ENCODE measurements around the gene RAB3D. TPM values are rescaled to one million over a fixed set of nuclear protein-coding genes. Genes with fewer than 3 reads are reported as not detected.
"Not testable (repeated sequence)": the region's sequence is repeated elsewhere in the genome, so short reads cannot be mapped to it uniquely, and the experiment has no call there.

RAB3D gene
- total RNA-seq, 1 donor from 2014 or later: 76.0 TPM

DNA sequence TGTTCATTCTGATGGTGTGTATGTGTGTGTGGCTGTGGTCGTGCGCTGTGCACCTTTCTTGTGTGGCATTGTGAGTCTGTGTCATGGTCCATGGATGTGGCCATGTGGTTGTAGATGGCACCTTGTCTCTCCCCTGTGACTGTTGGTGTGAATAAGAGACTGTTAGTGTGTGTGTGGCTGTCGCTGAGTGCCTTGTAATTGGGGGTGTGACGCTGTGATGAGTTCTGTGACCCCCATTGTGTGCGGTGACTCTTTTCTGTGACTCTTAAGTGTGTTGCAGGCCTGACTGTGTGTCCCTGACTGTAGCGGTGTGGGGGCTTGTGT is 16.6 kb upstream of the RAB3D start:
- H3K27me3 Mint-ChIP-seq (ENCODE audit: unreplicated experiment): peaks cover 21% of the 10 kb centered on the region

DNA sequence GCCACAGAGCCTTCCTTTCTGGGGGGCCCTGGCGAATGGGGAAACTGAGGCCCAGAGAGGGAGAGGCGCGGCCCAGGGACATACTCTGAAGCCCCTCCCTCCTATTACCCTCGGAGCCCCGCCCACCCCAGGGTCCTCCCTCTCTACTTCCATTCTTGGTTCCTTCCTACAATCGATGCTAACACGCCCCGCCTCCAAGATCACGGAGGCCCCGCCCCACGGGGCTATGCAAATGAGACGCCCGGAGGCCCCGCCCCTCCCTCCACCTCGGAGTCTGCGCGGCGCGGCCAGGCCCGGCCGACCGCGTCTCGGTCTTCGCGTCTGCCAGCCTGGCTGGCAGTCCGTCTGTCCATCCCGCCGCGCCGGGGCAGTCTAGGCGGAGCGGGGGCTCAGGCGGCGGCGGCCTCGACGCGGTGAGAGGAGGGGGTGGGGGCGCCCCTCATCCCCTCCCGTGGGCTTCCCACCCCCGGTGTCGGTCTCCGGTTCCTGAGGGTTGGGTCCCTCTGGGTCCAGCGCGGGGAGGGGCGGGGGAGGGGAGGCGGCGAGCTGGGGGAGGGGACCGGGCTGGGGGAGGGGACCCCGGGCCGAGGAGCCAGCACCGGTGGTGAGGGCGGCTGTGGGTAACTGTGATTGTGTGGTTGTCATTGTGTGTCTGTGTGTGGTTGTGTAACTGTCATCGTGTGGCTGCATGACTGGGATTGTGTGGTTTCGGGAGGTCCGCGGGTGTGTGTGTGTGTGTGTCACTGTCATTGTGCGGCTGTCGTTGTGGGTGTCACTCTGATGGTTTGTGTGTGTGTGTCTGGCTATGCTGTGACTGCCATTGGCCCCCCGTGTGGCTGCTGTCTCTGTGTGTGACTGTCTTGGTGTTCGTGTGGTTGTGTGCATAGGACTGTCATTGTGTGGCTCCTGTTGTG is 16.0 kb upstream of the RAB3D start, which contains the start of gene PLPPR2:
Gene PLPPR2, plus strand, starts transcription at position 273 of the 914 bp plus-strand sequence. CDS start 2,242 bp downstream, outside the sequence.
- H3K36me3 Mint-ChIP-seq (ENCODE audit: low read depth, unreplicated experiment): peaks cover 10% of the 10 kb centered on the region
- H3K27ac Mint-ChIP-seq (ENCODE audit: unreplicated experiment): peak within 1 kb of the TSS; percentile 82
- DNase-seq (ENCODE audit: low spot score): peak; percentile 90
- peaks cover 10% of the 10 kb centered on the region for H3K4me1 Mint-ChIP-seq (ENCODE audit: unreplicated experiment)
- peak within 1 kb of the TSS; percentile 89 for H3K4me3 Mint-ChIP-seq (ENCODE audit: unreplicated experiment)
- TF ChIP-seq, protein P1, sequence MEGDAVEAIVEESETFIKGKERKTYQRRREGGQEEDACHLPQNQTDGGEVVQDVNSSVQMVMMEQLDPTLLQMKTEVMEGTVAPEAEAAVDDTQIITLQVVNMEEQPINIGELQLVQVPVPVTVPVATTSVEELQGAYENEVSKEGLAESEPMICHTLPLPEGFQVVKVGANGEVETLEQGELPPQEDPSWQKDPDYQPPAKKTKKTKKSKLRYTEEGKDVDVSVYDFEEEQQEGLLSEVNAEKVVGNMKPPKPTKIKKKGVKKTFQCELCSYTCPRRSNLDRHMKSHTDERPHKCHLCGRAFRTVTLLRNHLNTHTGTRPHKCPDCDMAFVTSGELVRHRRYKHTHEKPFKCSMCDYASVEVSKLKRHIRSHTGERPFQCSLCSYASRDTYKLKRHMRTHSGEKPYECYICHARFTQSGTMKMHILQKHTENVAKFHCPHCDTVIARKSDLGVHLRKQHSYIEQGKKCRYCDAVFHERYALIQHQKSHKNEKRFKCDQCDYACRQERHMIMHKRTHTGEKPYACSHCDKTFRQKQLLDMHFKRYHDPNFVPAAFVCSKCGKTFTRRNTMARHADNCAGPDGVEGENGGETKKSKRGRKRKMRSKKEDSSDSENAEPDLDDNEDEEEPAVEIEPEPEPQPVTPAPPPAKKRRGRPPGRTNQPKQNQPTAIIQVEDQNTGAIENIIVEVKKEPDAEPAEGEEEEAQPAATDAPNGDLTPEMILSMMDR (IDR thresholded peaks at IDR 0.05; ENCODE audit: unreplicated experiment): no peak
- no peaks in the 10 kb centered on the region for H3K9me3 Mint-ChIP-seq (ENCODE audit: unreplicated experiment)
- H3K27me3 Mint-ChIP-seq (ENCODE audit: unreplicated experiment): peaks cover 25% of the 10 kb centered on the region

More for the DNA sequence above, 16.6 kb upstream of the RAB3D start:
- TF ChIP-seq, protein P1 (IDR thresholded peaks at IDR 0.05; ENCODE audit: unreplicated experiment): no peak
- Mint-ChIP-seq H3K36me3 (ENCODE audit: low read depth, unreplicated experiment) (peaks cover 10% of the 10 kb centered on the region), H3K4me3 (ENCODE audit: unreplicated experiment) (peak overlapping the region; percentile 89), H3K27ac (ENCODE audit: unreplicated experiment) (peak overlapping the region; percentile 82), H3K9me3 (ENCODE audit: unreplicated experiment) (no peaks in the 10 kb centered on the region), H3K4me1 (ENCODE audit: unreplicated experiment) (peaks cover 10% of the 10 kb centered on the region)
- DNase-seq (ENCODE audit: low spot score): no peak

DNA sequence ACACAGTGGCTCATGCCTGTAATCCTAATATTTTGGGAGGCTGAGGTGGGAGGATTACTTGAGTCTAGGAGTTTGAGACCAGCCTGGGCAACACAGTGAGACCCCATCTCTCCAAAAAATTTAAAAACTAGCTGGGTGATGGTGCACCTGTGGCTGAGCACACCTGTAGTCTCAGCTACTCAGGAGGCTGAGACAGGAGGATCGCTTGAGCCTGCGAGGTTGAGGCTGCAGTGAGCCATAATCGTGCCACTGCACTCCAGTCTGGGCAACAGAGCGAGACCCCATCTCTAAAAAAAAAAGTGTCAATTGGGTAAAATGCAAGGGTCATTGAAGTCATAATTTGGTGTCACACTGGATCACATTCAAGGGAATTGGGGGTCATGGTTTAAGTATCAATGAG is 14.6 kb upstream of the RAB3D start:
- not testable (repeated sequence) for H3K9me3 Mint-ChIP-seq (ENCODE audit: unreplicated experiment); H3K4me3 Mint-ChIP-seq (ENCODE audit: unreplicated experiment); H3K27ac Mint-ChIP-seq (ENCODE audit: unreplicated experiment); DNase-seq (ENCODE audit: low spot score)
- Mint-ChIP-seq H3K27me3 (ENCODE audit: unreplicated experiment) (peaks cover 24% of the 10 kb centered on the region), H3K4me1 (ENCODE audit: unreplicated experiment) (peaks cover 10% of the 10 kb centered on the region), H3K36me3 (ENCODE audit: low read depth, unreplicated experiment) (peaks cover 15% of the 10 kb centered on the region)

DNA sequence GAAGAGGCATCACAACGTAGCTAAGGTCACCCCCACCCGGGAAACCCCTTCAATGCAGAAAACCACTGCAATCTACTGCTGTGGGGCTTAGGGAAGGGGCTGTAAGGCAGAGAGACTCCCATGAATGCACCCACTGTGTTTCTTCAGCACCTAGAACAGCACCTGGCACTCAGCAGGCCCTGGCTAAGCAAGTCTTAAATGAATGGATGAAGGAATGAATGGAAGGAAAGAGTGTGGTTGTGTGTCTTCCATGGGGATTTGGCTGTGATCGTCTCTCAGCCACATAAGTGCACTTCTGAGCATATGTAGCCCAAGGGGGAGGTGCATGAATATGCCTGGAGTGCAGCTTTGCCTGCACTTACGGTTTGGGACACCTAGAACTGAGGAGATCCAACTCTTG is 9.7 kb upstream of the RAB3D start:
- Mint-ChIP-seq H3K27me3 (ENCODE audit: unreplicated experiment) (peaks cover 14% of the 10 kb centered on the region), H3K9me3 (ENCODE audit: unreplicated experiment) (no peaks in the 10 kb centered on the region), H3K36me3 (ENCODE audit: low read depth, unreplicated experiment) (peaks cover 13% of the 10 kb centered on the region), H3K4me1 (ENCODE audit: unreplicated experiment) (peaks cover 23% of the 10 kb centered on the region), H3K4me3 (ENCODE audit: unreplicated experiment) (no peak overlapping the region), H3K27ac (ENCODE audit: unreplicated experiment) (no peak overlapping the region)
- TF ChIP-seq, protein P1 (IDR thresholded peaks at IDR 0.05; ENCODE audit: unreplicated experiment): no peak
- DNase-seq (ENCODE audit: low spot score): no peak

DNA sequence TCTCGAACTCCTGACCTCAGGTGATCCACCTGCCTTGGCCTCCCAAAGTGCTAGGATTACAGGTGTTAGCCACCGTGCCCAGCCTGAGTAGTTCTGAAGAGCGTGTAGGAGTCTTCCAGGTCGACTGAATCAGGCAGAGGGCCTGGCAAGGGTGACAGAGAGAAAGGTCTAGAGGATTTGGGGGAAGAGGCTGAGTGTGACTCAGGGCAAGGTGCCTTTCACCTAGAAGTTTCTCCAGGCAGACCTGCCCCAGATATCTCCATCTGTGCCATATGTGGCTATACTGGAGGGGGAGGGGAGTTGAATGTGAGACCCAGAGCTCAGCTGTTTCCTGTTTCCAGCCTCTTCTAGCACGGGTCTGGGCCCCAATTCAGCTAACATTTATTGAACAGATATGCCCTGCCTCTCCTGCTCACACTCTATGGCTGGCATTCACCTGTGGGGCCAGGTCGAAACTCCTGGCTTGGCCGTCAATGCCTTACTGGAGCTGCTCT is 8.1 kb upstream of the RAB3D start:
- H3K4me1 Mint-ChIP-seq (ENCODE audit: unreplicated experiment): peaks cover 23% of the 10 kb centered on the region
- no peak for DNase-seq (ENCODE audit: low spot score)
- peaks cover 14% of the 10 kb centered on the region for H3K27me3 Mint-ChIP-seq (ENCODE audit: unreplicated experiment)
- TF ChIP-seq, protein P1 (IDR thresholded peaks at IDR 0.05; ENCODE audit: unreplicated experiment): no peak
- peak overlapping the region; percentile 56 for H3K4me3 Mint-ChIP-seq (ENCODE audit: unreplicated experiment)
- H3K36me3 Mint-ChIP-seq (ENCODE audit: low read depth, unreplicated experiment): peaks cover 13% of the 10 kb centered on the region
- H3K27ac Mint-ChIP-seq (ENCODE audit: unreplicated experiment): peak overlapping the region; percentile 64
- H3K9me3 Mint-ChIP-seq (ENCODE audit: unreplicated experiment): no peaks in the 10 kb centered on the region
